Midbrain (tissue), 1 donor: ENCODE results near the gene KCNMA1.
"Not testable (repeated sequence)": the region's sequence is repeated elsewhere in the genome, so short reads cannot be mapped to it uniquely, and the experiment has no call there.

Source experiments
- DNase-seq: peaks from one replicate; lab custom pipeline; 2025; lab: John Stamatoyannopoulos, UW

Gene KCNMA1

GRCh38 chr10:77664008-77664407, 26.4 kb upstream of the KCNMA1 start:
- DNase-seq: no peak

DNA sequence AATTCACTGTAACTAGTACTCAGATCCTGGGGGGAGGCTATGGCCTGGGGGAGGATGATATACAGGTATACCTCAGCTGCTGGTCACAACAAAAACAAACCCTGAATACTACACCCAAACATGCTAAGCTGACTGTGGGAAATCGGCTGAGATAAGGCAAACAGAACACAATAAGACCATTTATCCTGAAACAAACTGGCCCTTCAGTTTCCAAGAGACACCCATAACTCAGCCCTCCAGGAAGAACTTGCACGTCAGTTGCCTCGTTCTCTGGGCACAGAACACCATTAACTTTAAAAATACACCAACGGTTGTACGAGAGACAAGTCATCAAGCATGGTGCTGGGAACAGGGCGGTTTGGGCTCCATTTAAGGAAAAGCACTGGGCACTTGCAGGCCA, 24.1 kb upstream of the KCNMA1 start:
- DNase-seq: no peak

DNA sequence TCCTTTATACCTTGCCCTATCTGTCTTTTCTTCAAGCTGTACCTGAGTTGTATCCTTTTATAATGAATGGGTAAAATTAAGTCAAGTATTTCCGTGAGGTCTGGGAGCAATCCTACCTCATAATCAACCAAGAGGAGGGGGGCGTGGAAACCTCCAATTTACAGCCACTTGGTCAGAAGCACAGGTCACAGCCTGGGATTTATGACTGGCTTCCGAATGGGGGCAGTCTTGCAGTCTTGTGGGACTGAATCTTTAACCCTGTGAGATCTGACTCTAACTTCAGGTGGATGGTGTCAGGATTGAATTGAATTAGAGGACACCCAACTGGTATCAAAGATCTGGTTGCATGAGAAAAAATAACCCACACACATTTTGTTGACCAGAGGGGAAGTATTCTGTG, 23.5 kb upstream of the KCNMA1 start:
- no peak for DNase-seq

GRCh38 chr10:77659046-77659670, 21.6 kb upstream of the KCNMA1 start:
- not testable (repeated sequence) for DNase-seq

DNA sequence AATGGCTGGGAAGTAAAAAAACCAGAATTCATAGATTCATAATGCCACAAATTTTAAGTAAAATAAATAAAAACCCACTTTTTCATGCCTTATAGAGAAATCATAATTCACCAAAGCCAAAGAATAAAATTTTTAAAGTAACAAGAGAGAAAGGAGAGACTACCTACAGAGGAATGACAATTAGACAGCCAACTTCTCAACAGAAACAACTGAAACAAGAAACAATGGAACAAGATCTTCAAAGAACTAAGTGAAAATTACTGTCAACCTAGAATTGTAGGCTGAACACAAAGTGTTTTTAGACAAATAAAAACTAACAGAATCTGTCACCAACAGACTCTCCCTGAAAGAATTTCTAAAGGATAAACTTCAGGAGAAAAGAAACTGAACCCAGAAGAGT, 15.6 kb upstream of the KCNMA1 start:
- no peak for DNase-seq

DNA sequence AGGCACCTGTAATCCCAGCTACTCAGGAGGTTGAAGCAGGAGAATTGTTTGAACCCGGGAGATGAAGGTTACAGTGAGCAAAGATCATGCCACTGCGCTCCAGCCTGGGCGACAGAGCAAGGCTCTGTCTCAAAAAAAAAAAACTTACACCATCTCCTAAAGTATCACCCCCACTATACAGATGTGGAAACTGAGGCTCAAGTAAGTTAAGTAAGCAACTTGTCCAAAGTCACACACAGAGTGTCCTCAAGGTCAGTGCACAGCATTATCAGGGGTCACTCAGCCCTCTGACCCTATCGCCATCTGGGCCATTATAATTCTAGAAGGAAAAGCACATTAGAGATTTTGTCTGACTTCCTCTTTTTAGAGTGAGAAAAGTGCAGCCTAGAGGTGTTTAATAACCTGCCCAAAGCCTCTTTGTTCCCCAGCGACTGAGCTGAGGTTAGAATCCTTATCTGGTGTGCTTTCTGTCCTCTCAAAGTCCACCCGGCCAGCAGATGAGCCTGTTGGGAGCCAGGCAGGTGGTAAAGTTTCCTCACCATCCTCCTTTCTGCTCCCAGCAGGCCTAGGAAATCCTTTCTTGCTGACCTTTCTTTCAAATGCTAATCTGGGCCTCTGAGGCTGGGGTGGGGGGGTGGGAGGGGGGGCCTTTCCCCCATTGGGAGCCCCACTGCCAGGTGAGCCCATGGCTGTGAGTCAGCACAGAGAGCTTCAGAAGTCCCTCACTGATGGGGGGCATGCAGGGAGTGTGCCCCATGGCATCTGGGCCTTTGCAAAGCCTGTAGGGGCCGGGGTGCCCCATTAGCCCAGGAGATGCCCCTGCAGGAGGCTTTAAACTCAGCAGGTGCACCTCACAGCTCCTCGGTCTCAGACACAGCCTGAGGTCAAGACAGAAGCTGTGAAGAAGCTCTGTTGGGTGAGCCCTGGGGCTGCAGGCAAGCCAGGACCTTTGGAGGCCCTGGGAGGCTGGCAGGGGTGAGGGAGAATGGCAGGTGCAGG, 12.0 kb upstream of the KCNMA1 start:
- DNase-seq: no peak

GRCh38 chr10:77648472-77648871, 10.9 kb upstream of the KCNMA1 start:
- DNase-seq: no peak

DNA sequence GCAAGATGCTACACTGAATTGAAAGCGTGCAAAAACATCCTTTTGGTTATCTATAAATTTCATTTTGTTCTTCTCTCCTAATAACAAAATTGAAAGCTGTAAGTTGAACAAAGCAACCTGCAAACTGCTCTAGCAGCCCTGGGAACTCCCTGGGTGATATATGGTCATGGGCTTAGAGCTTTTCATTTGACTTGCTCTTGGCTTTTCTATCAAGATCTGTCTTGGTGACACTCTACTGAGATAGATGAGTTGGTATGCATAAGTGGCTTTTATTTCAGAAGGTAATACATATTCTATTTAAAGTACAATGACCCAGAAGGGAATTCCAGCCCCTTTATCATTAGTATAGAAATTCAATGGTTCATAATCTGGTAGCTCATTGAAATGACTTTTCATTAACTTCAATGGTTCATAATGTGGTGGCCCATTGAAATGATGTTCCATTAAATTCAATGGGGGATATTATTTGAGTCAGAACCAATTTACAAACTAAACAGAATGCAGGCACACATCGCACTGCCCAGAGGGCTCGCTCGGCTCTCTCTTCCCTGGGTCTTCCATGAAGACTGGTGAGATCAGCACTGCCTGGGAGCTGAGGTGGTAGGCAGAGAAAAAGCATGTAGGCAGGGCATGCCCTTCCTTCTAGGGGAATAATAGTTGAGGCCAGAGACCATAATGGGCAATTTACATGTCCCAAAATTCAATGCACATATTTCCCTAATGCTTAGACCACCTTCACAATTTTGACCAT, 10.1 kb upstream of the KCNMA1 start:
- no peak for DNase-seq

GRCh38 chr10:77644557-77645243, 7.1 kb upstream of the KCNMA1 start:
- DNase-seq: no peak

DNA sequence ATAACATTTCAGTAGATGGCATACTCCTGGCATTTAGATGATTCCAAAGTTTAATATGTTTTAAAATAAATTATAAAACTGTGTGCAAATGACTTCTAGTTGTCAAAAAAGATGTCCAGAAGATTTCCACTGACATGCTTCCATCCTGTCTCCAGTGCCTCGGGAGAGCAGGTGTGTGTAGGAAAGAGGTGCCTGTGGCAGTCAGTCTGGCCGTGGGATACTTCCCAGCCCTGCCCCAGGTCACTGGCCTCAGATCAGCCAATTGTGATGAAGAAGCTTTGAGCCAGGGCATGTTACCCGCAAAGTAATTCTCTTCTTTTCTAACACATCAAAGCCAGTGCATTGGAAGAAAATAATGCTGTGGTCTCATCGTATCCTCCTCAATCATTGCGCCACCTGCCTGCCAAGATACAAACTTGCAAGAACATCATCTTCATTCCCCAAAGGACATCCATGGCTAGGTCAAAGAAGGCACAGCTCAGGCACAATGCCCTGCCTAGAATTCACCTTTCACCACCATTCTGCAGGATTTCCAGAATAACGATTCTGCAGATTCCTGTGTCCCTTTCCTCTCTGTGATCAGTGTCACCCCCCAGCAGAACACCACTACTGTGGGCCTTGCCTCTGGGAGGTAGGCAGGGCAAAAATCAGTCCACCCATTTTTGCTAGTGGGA, 6.3 kb upstream of the KCNMA1 start:
- no peak for DNase-seq

DNA sequence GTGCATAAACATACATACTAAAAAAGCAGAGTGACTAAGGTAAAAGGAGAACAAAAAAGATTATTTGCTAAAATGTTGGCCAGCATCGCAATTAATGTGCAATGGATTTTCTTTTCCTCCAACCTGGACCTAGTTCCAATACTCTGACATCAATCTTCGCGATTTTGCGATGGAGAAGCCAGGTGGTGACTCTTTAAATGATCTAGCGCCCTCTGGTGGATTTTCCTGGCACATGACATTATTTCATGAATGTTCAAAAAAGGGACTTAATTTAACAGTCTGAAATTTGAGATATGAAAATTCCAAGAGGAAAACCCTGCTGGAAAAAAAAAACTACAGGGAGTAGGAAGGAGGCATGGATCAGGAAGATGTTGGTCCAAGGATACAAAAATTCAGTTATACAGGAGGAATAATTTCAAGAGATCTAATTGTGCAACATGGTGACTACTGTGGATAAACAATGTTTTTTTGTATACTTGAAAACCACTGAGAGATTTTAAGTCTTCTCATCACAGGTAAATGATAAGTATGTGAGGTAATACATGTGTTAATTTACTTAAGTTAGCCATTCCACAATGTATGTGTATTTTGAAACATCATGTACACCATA, 4.3 kb upstream of the KCNMA1 start:
- DNase-seq: peak; percentile 84

GRCh38 chr10:77641344-77641743, 3.7 kb upstream of the KCNMA1 start:
- no peak for DNase-seq

- DNase-seq: no peak
These were observed 2.6 kb upstream of the KCNMA1 start for GRCh38 chr10:77640167-77640566.

DNA sequence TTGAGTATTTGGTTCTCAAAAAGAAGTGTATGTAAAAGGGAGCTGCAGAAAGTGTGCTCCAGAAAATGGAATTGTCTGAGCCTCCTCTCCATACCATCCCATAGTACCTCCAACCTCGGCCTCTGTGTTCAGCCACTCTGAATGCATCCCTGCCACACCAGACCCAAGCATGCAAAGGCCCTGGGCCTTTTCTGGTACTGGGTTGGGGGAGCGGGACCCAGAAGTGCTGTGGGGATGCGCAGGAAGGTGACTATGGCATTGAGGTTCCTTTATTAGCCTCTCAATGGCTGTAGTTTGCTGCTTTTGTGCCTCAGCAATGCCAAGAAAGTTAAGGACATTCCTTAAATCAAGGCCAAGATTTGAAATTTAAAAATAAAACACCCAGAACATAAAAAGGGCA, 2.1 kb upstream of the KCNMA1 start:
- no peak for DNase-seq

DNA sequence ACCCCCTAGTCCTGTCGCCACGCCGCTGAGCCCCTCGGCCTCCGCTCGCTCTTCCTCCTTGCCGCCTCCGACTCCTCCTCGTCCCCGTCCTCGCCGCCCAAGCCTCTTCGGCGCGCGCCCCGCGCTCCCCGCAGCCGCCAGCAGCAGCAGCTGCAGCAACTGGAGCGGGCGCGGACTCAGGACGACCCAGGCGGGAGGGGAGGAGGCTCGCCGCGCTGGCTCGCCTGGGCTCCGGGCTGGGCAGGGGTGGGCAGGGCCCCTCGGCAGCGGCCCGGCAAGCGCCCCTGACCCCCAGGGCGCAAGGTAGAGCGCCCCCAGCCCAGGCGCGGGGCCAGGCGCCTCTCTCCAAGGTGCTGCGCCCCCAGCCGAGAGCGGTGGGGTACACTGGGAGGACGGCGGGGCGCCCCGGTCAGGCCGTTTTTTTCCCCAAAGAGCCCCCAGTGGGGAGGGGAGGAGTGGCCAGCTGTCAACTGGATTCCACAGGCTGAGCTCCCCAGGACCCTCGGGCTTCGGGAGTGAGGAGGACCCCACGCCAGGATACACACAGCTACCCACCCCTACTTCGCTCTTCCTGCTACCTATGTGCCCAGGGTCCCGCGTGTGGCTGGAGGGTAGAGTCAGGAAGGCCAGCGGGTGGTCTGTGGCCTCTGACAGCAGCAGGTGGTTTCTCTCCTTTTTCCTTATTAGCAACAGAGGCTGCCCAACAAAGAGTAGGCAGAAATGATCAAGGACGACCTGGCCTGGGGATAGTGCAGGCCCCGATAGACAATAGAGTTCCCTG, 903 bp upstream of the KCNMA1 start:
- no peak for DNase-seq

DNA sequence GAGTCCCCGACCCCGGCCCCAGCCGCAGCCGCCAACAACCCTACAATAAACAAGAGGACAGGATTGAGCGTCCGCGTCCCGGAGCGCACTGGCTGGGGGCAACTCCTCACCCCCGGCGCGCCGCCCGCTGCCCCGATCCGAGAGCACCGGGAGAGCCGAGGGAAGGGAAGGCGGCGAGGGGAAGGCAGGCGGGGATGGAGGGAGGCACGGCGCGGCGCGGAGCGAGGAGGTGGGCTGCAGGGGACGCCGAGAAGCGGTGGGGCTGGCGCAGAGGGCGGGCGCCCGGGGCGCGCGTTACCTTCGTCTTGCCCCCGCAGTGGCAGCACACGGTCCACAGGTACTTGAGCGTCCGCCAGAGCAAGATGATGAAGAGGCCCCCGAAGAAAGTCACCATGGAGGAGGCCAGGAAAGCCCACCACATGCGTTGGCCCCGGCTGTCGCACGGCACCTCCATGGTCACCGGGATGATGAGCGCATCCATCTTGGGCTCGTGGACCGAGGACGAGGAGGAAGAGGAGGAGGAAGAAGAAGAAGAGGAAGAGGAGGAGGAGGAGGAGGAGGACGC, 559 bp downstream of the KCNMA1 start:
- DNase-seq: no peak

- DNase-seq: no peak
These were observed 1.2 kb downstream of the KCNMA1 start for GRCh38 chr10:77636282-77636966.

DNA sequence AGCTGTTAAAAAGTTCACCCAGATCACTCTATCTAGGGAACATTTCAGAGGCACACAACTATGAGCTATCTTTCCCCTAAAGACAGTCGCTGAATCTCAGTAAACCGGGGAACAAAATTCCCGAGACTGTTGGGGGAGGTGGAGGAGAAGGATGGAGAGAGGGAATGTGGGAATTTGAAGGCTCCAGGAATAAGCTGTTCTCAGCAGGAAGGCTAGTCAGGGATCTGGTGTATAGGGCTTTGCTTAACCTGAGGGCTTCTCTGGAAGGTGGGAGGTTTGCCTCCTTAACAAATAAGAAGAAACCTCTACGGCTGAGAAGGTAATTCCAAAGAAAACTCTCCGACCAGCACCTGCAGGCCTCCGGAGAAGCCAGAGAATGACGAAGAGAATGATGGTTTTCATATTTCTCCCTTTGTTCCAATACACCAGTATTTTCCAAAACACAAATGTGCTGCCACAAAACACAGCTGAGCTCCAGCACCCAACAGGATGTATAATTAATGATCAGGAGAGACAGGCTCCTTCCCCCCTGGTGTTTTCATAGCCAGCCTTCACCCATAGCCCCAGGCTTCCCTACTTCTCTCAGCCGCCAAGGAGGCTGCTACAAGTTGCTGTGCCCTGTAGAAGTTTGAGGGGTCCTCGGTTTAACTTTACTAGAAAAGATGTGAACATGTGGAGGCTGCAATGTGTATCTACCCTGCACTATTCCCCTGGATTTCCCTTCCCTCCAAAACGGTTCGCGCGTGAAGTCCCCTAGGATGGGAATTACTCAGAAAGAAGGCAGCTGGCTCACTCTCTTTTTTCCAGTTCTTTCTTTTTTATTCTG, 2.0 kb downstream of the KCNMA1 start:
- DNase-seq: no peak
